ENCODE results near the gene GRK2.
"Not testable (repeated sequence)": the region's sequence is repeated elsewhere in the genome, so short reads cannot be mapped to it uniquely, and the experiment has no call there.

GRK2 gene

GRCh38 chr11:67266449-67267187 is at the start of gene GRK2:
TSS of gene GRK2 (plus strand) at chr11:67266473. CDS start at chr11:67266700, 227 bp downstream.
- no peak for DNase-seq (ENCODE audit: low read depth, low spot score)

GRCh38 chr11:67227726-67228125 is 38.5 kb upstream of the GRK2 start:
- DNase-seq (ENCODE audit: low read depth, low spot score): no peak

- DNase-seq (ENCODE audit: low read depth, low spot score): no peak
Observed at GRCh38 chr11:67230406-67230805, 35.9 kb upstream of the GRK2 start.

GRCh38 chr11:67230886-67231285 is 35.4 kb upstream of the GRK2 start:
- no peak for DNase-seq (ENCODE audit: low read depth, low spot score)

GRCh38 chr11:67233584-67234190 is 32.6 kb upstream of the GRK2 start:
- DNase-seq (ENCODE audit: low read depth, low spot score): no peak

- DNase-seq (ENCODE audit: low read depth, low spot score): not testable (repeated sequence)
Observed at GRCh38 chr11:67234571-67234970, 31.7 kb upstream of the GRK2 start.

- DNase-seq (ENCODE audit: low read depth, low spot score): no peak
Observed at GRCh38 chr11:67237574-67237973, 28.7 kb upstream of the GRK2 start.

GRCh38 chr11:67238894-67239782 is 27.1 kb upstream of the GRK2 start:
- peak; percentile 51 for DNase-seq (ENCODE audit: low read depth, low spot score)

GRCh38 chr11:67239783-67240575 is 26.3 kb upstream of the GRK2 start:
- peak; percentile 100 for DNase-seq (ENCODE audit: low read depth, low spot score)

GRCh38 chr11:67240576-67241389 is 25.5 kb upstream of the GRK2 start:
- DNase-seq (ENCODE audit: low read depth, low spot score): peak; percentile 73

GRCh38 chr11:67242548-67242947 is 23.7 kb upstream of the GRK2 start:
- no peak for DNase-seq (ENCODE audit: low read depth, low spot score)

- no peak for DNase-seq (ENCODE audit: low read depth, low spot score)
Observed at GRCh38 chr11:67243051-67243450, 23.2 kb upstream of the GRK2 start.

- no peak for DNase-seq (ENCODE audit: low read depth, low spot score)
Observed at GRCh38 chr11:67245046-67245445, 21.2 kb upstream of the GRK2 start.

GRCh38 chr11:67247946-67248550 is 18.2 kb upstream of the GRK2 start:
- DNase-seq (ENCODE audit: low read depth, low spot score): no peak

GRCh38 chr11:67248653-67249052 is 17.6 kb upstream of the GRK2 start:
- DNase-seq (ENCODE audit: low read depth, low spot score): peak; percentile 83

GRCh38 chr11:67250059-67251043 is 15.9 kb upstream of the GRK2 start:
- no peak for DNase-seq (ENCODE audit: low read depth, low spot score)

- no peak for DNase-seq (ENCODE audit: low read depth, low spot score)
Observed at GRCh38 chr11:67251841-67252240, 14.4 kb upstream of the GRK2 start.

- DNase-seq (ENCODE audit: low read depth, low spot score): peak; percentile 42
Observed at GRCh38 chr11:67252831-67253239, 13.4 kb upstream of the GRK2 start.
